HG02885 (cell line): ENCODE measurements around the gene GFRA3.

Experiments
- ATAC-seq: cut with Tn5 transposase; IDR thresholded peaks from one replicate; pipeline ENCODE4 v1.9.1; 2021; ENCODE audit warnings: mild to moderate bottlenecking; ENCODE audit not compliant: unreplicated experiment, poor library complexity

GFRA3 gene

DNA sequence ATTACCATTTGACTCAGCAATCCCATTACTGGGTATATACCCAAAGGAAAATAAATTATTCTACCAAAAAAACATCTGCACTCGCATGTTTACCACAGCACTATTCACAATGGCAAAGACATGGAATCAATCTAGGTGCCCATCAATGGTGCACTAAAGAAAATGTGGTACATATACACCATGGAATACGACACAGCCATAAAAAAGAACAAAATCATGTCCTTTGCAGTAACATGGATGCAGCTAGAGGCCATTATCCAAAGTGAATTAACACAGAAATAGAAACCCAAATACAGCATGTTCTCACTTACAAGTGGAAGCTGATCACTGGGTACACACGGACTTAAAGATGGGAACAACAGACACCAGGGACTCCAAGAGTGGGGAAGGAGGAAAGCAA, 63.4 kb downstream of the GFRA3 start:
- no peak for ATAC-seq
